Measurements from ENCODE around the gene POP7. TPM values are rescaled to one million over a fixed set of nuclear protein-coding genes. Genes with fewer than 3 reads are reported as not detected.
A peak's percentile ranks its signal among the peaks of the same experiment; 100 is the strongest.
"Not testable (repeated sequence)": the region's sequence is repeated elsewhere in the genome, so short reads cannot be mapped to it uniquely, and the experiment has no call there.

Gene POP7
- total RNA-seq, 1 donor from 2014 or later: 27.7 TPM

DNA sequence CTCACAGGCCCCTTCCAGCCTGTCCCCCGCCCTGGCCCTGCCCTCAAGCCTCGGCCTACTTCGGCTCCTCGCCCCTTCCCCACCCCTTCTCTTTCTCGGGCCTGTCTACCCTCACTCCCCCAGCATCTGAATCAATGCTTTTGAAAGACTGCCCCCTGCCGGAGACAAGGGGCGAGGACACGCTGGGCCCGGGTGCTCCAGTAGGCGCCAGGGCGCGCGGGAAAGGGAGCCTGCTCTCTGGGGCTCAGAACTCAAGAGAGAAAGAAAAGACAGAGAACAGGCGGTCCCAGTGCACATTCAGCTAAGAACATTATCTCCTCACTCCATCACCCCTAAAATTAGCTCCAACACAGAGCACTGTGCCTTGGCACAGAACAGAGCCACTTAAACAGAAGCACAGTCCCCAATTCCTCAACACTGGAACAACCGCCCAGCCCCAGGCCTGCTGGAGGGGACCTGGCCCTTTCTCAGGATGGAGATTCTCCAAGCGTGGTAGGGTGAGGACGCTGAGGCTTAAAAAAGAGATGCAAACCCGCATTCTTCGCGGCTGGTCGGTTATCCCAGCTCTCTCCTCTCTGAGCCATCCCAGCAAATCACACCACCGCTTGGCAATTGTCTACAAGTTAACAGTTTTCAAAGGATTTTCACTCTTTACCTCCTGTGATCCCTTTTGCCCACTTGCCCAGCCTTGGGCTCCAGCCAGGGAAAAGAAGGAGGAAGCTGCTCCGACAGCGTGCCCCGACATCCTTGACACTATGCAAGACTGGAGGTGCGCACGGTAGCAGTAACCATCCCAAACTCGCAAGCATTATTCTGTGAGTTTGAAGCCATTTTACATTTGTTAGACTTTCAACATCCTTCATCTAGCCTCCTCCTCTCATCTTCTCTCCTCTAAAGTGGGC lies 14.0 kb upstream of the POP7 start:
- Histone ChIP-seq H3K4me1 (ENCODE audit: control insufficient read depth in 3 of 3, insufficient read depth in 3 of 3, low read length in 3 of 3) (peaks cover 38 to 47% (median 44%) of the 10 kb centered on the region in 3 donors), H3K9me3 (ENCODE audit: control insufficient read depth in 3 of 3, low read length in 3 of 3) (no peaks in the 10 kb centered on the region), H3K27ac (ENCODE audit: low read depth, low read length) (peak overlapping the region; percentile 33), H3K9ac (ENCODE audit: low read depth in 1 of 3, low read length in 3 of 3) (peak overlapping the region; percentile 78 to 91 (median 83)), H3K4me3 (ENCODE audit: low read length in 3 of 3) (peak overlapping the region; percentile 67 to 84 (median 83)), H3K27me3 (ENCODE audit: control insufficient read depth in 3 of 3, insufficient read depth in 3 of 3, low read length in 3 of 3) (no peaks in the 10 kb centered on the region), H3K36me3 (ENCODE audit: control insufficient read depth in 3 of 3, insufficient read depth in 3 of 3, low read length in 3 of 3) (peaks cover 9 to 28% (median 21%) of the 10 kb centered on the region in 3 donors)

DNA sequence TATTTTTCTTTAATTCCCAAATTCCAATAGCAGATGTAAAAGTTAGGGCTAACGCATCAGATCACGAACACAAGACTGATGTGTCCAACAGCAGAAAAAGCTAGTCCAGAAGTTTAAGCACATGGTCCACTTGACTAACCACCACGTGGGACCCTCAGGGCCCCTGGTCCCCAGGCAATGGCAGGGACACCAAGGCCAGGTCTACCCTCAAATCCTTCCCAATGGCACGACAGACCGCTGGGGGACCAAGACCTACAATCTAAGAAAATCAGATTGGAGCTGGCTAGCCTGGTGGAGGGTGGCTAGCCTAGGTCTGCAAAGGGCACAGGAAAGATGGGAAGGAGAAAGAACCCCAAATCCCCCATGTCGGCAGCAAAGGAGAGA lies 13.4 kb upstream of the POP7 start:
- H3K4me1 ChIP-seq (ENCODE audit: control insufficient read depth in 3 of 3, insufficient read depth in 3 of 3, low read length in 3 of 3): peaks cover 38 to 47% (median 44%) of the 10 kb centered on the region in 3 donors
- H3K36me3 ChIP-seq (ENCODE audit: control insufficient read depth in 3 of 3, insufficient read depth in 3 of 3, low read length in 3 of 3): peaks cover 5 to 23% (median 19%) of the 10 kb centered on the region in 3 donors
- no peaks in the 10 kb centered on the region for H3K27me3 ChIP-seq (ENCODE audit: control insufficient read depth in 3 of 3, insufficient read depth in 3 of 3, low read length in 3 of 3)
- no peak overlapping the region for H3K27ac ChIP-seq (ENCODE audit: low read depth, low read length)
- peak overlapping the region; percentile 67 to 84 (median 83) for H3K4me3 ChIP-seq (ENCODE audit: low read length in 3 of 3)
- H3K9ac ChIP-seq (ENCODE audit: low read depth in 1 of 3, low read length in 3 of 3): peak overlapping the region; percentile 78 to 91 (median 83)
- no peaks in the 10 kb centered on the region for H3K9me3 ChIP-seq (ENCODE audit: control insufficient read depth in 3 of 3, low read length in 3 of 3)

- Histone ChIP-seq H3K27ac (ENCODE audit: low read depth, low read length) (peak overlapping the region; percentile 12), H3K27me3 (ENCODE audit: control insufficient read depth in 3 of 3, insufficient read depth in 3 of 3, low read length in 3 of 3) (no peaks in the 10 kb centered on the region), H3K9ac (ENCODE audit: low read depth in 1 of 3, low read length in 3 of 3) (peak overlapping the region; percentile 78 to 91 (median 83)), H3K36me3 (ENCODE audit: control insufficient read depth in 3 of 3, insufficient read depth in 3 of 3, low read length in 3 of 3) (peaks cover 0 to 15% (median 10%) of the 10 kb centered on the region in 3 donors), H3K9me3 (ENCODE audit: control insufficient read depth in 3 of 3, low read length in 3 of 3) (no peaks in the 10 kb centered on the region), H3K4me1 (ENCODE audit: control insufficient read depth in 3 of 3, insufficient read depth in 3 of 3, low read length in 3 of 3) (peaks cover 38 to 47% (median 42%) of the 10 kb centered on the region in 3 donors), H3K4me3 (ENCODE audit: low read length in 3 of 3) (peak overlapping the region; percentile 67 to 84 (median 83))
These were observed 12.4 kb upstream of the POP7 start for GRCh38 chr7:100693312-100694097.

DNA sequence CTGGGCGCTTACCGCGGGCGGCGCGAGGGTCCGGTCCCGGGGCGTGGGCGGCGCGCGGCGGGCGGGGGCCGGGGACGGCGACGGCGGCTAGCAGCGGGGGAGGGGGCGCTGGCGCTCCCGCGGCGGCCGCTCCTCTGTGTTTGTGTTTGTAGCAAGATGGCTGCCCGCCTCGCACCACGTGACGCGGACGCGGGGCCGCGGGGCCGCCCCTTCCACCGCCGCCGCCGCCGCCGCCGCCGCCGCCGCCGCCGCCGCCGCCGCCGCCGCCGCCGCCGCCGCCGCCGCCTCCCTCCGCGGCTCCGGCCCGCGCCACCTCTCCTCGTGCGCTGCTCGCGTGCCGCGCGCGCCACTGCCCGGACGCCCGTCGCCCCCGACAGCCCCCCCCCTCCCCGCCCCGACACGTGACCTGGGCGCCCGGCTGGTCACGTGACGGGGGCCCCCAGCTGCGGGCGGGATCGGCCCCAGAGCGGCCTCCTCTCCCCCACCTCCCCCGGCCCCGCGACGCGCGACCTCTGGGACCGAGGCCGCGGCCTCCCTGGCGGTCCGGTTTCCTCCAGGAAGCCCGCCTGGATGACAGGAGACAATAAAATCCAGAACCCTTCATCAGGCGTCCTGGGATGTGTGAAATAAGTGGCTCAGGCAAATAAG lies 11.7 kb upstream of the POP7 start, which contains the start of gene GIGYF1:
GIGYF1 (minus strand) TSS at position 153 of the 648 bp plus-strand sequence. CDS start 6,012 bp downstream, outside the sequence.
- peak within 1 kb of the TSS; percentile 67 to 84 (median 83) for H3K4me3 ChIP-seq (ENCODE audit: low read length in 3 of 3)
- peak within 1 kb of the TSS; percentile 78 to 91 (median 83) for H3K9ac ChIP-seq (ENCODE audit: low read depth in 1 of 3, low read length in 3 of 3)
- peak within 1 kb of the TSS; percentile 47 for H3K27ac ChIP-seq (ENCODE audit: low read depth, low read length)
- H3K36me3 ChIP-seq (ENCODE audit: control insufficient read depth in 3 of 3, insufficient read depth in 3 of 3, low read length in 3 of 3): peaks cover 0 to 9% (median 6%) of the 10 kb centered on the region in 3 donors
- peaks cover 35 to 40% (median 37%) of the 10 kb centered on the region in 3 donors for H3K4me1 ChIP-seq (ENCODE audit: control insufficient read depth in 3 of 3, insufficient read depth in 3 of 3, low read length in 3 of 3)
- no peaks in the 10 kb centered on the region for H3K9me3 ChIP-seq (ENCODE audit: control insufficient read depth in 3 of 3, low read length in 3 of 3)
- no peaks in the 10 kb centered on the region for H3K27me3 ChIP-seq (ENCODE audit: control insufficient read depth in 3 of 3, insufficient read depth in 3 of 3, low read length in 3 of 3)

DNA sequence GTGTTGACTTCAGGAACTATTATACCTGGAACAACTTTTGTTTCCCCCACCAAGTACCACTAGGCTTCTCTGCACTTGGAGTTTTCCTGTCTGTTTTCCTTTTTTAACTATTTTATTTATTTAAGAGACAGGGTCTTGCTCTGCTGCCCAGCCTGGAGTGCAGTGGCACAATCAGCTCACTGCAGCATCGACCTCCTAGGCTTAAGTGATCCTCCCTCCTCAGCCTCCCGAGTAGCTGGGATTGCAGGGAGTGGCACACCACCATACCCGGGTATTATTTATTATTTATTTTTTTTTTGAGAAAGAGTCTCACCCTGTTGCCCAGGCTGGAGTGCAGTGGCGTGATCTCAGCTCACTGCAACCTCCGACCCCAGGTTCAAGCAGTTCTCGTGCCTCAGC lies 9.8 kb upstream of the POP7 start:
- H3K4me1 ChIP-seq (ENCODE audit: control insufficient read depth in 3 of 3, insufficient read depth in 3 of 3, low read length in 3 of 3): peaks cover 18 to 22% (median 20%) of the 10 kb centered on the region in 3 donors
- peaks cover 0 to 4% (median 0%) of the 10 kb centered on the region in 3 donors for H3K27me3 ChIP-seq (ENCODE audit: control insufficient read depth in 3 of 3, insufficient read depth in 3 of 3, low read length in 3 of 3)
- no peaks in the 10 kb centered on the region for H3K9me3 ChIP-seq (ENCODE audit: control insufficient read depth in 3 of 3, low read length in 3 of 3)
- peaks cover 0 to 3% (median 2%) of the 10 kb centered on the region in 3 donors for H3K36me3 ChIP-seq (ENCODE audit: control insufficient read depth in 3 of 3, insufficient read depth in 3 of 3, low read length in 3 of 3)
- no peak overlapping the region for H3K9ac ChIP-seq (ENCODE audit: low read depth in 1 of 3, low read length in 3 of 3)
- H3K27ac ChIP-seq (ENCODE audit: low read depth, low read length): no peak overlapping the region
- H3K4me3 ChIP-seq (ENCODE audit: low read length in 3 of 3): no peak overlapping the region

DNA sequence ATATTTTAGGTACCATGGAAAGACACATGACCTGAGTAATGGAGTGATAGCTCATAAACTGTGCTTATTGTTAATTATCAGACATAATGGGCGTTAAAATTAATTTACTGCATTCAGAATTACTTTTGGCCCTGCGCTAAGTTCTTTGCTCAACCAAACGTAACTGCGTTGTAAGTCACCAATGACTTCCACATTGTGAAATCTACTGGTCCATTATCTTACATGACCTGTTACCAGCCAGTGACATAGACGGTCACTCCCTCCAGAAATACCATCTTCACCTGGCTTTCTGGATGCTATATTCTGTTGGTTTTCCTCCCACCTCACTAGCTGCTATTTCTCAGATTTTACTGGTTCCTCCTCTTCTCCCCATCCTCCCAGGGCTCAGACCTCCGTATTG lies 6.9 kb upstream of the POP7 start:
- Histone ChIP-seq H3K27ac (ENCODE audit: low read depth, low read length) (no peak overlapping the region), H3K9ac (ENCODE audit: low read depth in 1 of 3, low read length in 3 of 3) (no peak overlapping the region), H3K27me3 (ENCODE audit: control insufficient read depth in 3 of 3, insufficient read depth in 3 of 3, low read length in 3 of 3) (peaks cover 0 to 4% (median 0%) of the 10 kb centered on the region in 3 donors), H3K4me3 (ENCODE audit: low read length in 3 of 3) (no peak overlapping the region), H3K9me3 (ENCODE audit: control insufficient read depth in 3 of 3, low read length in 3 of 3) (no peaks in the 10 kb centered on the region), H3K4me1 (ENCODE audit: control insufficient read depth in 3 of 3, insufficient read depth in 3 of 3, low read length in 3 of 3) (no peaks in the 10 kb centered on the region), H3K36me3 (ENCODE audit: control insufficient read depth in 3 of 3, insufficient read depth in 3 of 3, low read length in 3 of 3) (no peaks in the 10 kb centered on the region)

DNA sequence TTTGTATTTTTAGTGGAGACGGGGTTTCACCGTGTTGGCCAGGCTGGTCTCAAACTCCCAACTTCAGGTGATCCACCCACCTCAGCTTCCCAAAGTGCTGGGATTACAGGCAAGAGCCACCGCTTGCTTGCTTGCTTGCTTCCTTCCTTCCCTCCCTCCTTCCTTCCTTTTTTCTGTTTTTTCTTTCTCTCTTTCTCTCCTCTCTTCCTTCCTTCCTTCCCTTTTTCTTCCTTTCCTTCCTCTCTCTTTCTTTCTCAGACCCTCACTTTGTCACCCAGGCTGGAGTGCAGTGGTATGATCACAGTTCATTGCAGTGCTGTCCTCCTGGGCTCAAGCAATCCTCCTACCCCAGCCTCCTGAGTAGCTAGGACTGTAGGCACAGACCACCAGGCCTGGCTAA lies 4.8 kb upstream of the POP7 start:
- not testable (repeated sequence) for H3K9ac ChIP-seq (ENCODE audit: low read depth in 1 of 3, low read length in 3 of 3); H3K36me3 ChIP-seq (ENCODE audit: control insufficient read depth in 3 of 3, insufficient read depth in 3 of 3, low read length in 3 of 3); H3K27me3 ChIP-seq (ENCODE audit: control insufficient read depth in 3 of 3, insufficient read depth in 3 of 3, low read length in 3 of 3); H3K27ac ChIP-seq (ENCODE audit: low read depth, low read length); H3K9me3 ChIP-seq (ENCODE audit: control insufficient read depth in 3 of 3, low read length in 3 of 3); H3K4me3 ChIP-seq (ENCODE audit: low read length in 3 of 3)
- H3K4me1 ChIP-seq (ENCODE audit: control insufficient read depth in 3 of 3, insufficient read depth in 3 of 3, low read length in 3 of 3): peaks cover 6 to 12% (median 10%) of the 10 kb centered on the region in 3 donors

- Histone ChIP-seq H3K9ac (ENCODE audit: low read depth in 1 of 3, low read length in 3 of 3) (peak overlapping the region; percentile 85 to 96 (median 91)), H3K4me1 (ENCODE audit: control insufficient read depth in 3 of 3, insufficient read depth in 3 of 3, low read length in 3 of 3) (peaks cover 18 to 26% (median 23%) of the 10 kb centered on the region in 3 donors), H3K27me3 (ENCODE audit: control insufficient read depth in 3 of 3, insufficient read depth in 3 of 3, low read length in 3 of 3) (no peaks in the 10 kb centered on the region), H3K27ac (ENCODE audit: low read depth, low read length) (peak overlapping the region; percentile 95), H3K36me3 (ENCODE audit: control insufficient read depth in 3 of 3, insufficient read depth in 3 of 3, low read length in 3 of 3) (peaks cover 0 to 7% (median 7%) of the 10 kb centered on the region in 3 donors), H3K9me3 (ENCODE audit: control insufficient read depth in 3 of 3, low read length in 3 of 3) (no peaks in the 10 kb centered on the region), H3K4me3 (ENCODE audit: low read length in 3 of 3) (peak overlapping the region; percentile 90 to 97 (median 96))
These were observed 585 bp upstream of the POP7 start for GRCh38 chr7:100705320-100705752.

GRCh38 chr7:100706672-100707311 lies 871 bp downstream of the POP7 start:
- Histone ChIP-seq H3K4me1 (ENCODE audit: control insufficient read depth in 3 of 3, insufficient read depth in 3 of 3, low read length in 3 of 3) (peaks cover 18 to 26% (median 23%) of the 10 kb centered on the region in 3 donors), H3K9ac (ENCODE audit: low read depth in 1 of 3, low read length in 3 of 3) (peak overlapping the region; percentile 87 to 96 (median 91)), H3K4me3 (ENCODE audit: low read length in 3 of 3) (peak overlapping the region; percentile 90 to 97 (median 96)), H3K27me3 (ENCODE audit: control insufficient read depth in 3 of 3, insufficient read depth in 3 of 3, low read length in 3 of 3) (no peaks in the 10 kb centered on the region), H3K36me3 (ENCODE audit: control insufficient read depth in 3 of 3, insufficient read depth in 3 of 3, low read length in 3 of 3) (peaks cover 0 to 7% (median 7%) of the 10 kb centered on the region in 3 donors), H3K27ac (ENCODE audit: low read depth, low read length) (peak overlapping the region; percentile 95), H3K9me3 (ENCODE audit: control insufficient read depth in 3 of 3, low read length in 3 of 3) (no peaks in the 10 kb centered on the region)

Measured in skeletal muscle tissue (tissue), 4 donors.